OCI-LY7 (cell line): ENCODE data around the gene KRT38.

Experiments
- EZH2phosphoT487 ChIP-seq: fragments of 200-600 bp; sonication (generic); IDR thresholded peaks from 2 replicates; pipeline ENCODE4 v1.6.1; 2018; ENCODE audit warnings: low read depth, borderline replicate concordance, mild to moderate bottlenecking, mixed run types, antibody characterized with exemption, low read length, moderate library complexity, mixed read lengths
- TF ChIP-seq, protein P1 (sequence below): fragments of 200-600 bp; sonication (generic); conservative IDR thresholded peaks from 2 replicates; pipeline ENCODE4 v1.5.1; 2014; ENCODE audit warnings: mild to moderate bottlenecking, antibody characterized with exemption, low read length, moderate library complexity, mixed read lengths

DNA sequence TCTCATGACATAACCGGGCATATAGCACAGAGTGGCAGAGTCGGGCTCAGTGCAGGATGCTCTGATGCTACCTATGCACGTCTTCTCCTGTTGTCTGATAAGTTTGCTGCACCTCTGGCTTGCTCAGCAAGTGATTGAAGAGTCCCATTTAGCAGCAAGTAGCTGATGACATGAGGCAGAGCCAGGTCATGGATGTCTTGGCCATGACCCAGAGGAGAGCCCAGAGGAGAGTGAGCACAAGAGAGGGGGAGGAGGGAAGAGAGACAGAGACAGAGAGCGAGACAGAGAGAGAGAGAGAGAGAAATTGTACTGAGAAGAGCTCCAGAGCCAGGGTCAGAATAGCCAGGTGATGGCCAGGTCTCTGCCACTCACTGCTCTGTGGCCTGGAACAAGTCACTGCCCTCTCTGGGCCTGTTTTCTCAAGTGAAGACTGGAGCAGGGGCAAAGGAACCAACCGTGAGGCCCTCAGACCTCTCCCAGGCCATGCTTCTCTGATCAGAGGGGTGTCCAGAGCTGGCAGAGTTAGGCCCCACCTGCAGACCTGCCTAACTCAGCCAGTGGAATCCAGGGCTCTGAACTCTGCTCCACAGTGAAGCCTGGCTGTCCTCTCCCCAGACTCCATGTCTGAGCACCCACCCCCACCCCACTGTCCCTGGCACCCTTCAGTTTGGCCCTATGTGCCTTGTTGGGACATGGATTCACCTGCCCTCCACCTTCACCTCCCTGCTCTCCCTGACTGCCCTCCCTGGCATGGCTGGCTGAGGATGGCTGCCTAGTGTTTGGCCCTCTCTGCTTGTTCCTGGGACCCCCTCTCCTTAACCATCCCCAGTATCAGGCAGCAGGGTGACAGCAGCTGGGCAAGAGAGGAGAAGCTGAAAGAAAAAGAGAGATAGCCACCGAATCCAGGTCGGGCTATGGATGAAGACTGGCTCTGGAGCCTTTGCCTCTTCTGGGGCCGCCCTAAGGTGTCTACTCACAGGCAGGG is 44.4 kb upstream of the KRT38 start:
- no peak for TF ChIP-seq EZH2phosphoT487
- TF ChIP-seq, protein P1, sequence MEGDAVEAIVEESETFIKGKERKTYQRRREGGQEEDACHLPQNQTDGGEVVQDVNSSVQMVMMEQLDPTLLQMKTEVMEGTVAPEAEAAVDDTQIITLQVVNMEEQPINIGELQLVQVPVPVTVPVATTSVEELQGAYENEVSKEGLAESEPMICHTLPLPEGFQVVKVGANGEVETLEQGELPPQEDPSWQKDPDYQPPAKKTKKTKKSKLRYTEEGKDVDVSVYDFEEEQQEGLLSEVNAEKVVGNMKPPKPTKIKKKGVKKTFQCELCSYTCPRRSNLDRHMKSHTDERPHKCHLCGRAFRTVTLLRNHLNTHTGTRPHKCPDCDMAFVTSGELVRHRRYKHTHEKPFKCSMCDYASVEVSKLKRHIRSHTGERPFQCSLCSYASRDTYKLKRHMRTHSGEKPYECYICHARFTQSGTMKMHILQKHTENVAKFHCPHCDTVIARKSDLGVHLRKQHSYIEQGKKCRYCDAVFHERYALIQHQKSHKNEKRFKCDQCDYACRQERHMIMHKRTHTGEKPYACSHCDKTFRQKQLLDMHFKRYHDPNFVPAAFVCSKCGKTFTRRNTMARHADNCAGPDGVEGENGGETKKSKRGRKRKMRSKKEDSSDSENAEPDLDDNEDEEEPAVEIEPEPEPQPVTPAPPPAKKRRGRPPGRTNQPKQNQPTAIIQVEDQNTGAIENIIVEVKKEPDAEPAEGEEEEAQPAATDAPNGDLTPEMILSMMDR = no peak
